Fibroblast of skin of right biceps (primary cell): ENCODE measurements around the gene METTL26.

Experiments used
- DNase-seq: peaks from one replicate; pipeline ENCODE4 v3.0.0-alpha.2; 2013

The METTL26 gene

DNA sequence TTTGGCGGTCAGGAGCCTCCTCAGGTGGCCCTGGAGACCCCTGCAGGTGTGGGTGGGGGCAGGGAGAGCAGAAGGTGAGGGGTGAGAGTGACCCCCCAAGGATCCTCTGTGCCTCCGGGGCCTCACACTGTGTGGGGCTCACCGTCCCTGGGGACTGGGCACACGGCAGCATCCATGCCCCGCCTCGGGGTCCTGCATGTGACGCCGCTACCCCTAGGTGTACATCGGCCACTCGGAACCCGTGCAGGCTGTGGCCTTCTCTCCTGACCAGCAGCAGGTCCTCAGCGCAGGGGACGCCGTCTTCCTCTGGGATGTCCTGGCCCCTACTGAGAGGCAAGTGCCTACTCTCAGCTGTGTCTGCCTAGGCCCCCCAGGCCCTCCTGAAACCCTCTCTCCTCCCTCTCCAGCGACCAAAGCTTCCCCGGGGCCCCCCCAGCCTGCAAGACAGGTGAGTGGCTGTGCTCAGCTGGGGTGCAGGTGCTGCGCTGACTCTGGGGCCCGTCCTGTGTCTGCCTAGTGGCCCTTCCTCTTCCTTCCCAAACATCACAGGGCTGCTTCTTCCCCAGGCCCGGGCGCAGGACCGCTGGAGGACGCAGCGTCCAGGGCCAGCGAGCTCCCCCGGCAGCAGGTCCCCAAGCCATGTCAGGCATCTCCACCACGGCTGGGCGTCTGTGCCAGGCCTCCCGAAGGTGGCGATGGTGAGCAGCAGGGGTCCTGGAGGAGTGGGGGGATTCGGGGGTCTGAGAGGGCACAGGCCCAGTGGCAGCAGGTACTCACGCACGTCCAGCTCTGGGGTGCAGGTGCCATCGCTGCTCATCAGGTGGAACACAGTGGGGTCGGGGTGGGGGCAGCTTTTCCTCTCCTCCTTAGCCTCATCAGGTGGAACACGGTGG is 22.8 kb upstream of the METTL26 start:
- DNase-seq, result no peak

DNA sequence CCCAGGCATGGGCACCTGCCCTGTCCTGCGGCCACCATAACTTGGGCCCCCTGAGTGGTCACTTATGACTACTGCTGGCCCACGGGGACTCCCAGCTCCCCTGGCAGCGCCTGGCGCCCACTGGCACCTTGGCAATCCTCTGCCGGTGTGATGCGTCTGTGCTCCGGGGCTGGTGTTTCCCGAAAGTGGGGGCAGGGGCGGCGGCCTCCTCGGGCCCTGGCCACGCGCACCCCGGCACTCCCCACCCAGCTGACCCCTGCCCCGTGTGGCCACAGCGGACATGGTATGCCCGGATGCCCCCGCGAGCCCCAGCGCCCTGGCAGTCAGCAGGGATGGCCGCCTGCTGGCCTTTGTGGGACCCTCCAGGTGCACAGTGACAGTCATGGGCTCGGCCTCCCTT is 21.4 kb upstream of the METTL26 start:
- DNase-seq, result no peak

DNA sequence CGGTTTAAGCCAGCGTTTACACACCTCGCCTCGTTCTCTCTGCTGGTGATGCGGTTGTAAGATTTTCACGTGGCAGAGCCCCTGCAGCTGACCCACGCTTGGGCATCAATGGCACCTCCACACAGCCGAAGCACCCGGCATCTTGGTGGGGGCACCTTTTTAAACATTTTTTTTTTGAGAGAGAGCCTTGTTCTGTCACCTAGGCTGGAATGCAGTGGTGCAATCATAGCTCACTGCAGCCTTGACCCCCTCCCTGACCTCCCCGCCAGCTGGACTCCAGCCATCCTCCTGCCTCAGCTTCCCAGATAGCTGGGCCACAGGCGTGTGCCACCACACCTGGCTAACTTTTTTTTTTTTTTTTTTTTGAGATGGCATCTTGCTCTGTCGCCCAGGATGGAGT is 17.9 kb upstream of the METTL26 start:
- no peak for DNase-seq

DNA sequence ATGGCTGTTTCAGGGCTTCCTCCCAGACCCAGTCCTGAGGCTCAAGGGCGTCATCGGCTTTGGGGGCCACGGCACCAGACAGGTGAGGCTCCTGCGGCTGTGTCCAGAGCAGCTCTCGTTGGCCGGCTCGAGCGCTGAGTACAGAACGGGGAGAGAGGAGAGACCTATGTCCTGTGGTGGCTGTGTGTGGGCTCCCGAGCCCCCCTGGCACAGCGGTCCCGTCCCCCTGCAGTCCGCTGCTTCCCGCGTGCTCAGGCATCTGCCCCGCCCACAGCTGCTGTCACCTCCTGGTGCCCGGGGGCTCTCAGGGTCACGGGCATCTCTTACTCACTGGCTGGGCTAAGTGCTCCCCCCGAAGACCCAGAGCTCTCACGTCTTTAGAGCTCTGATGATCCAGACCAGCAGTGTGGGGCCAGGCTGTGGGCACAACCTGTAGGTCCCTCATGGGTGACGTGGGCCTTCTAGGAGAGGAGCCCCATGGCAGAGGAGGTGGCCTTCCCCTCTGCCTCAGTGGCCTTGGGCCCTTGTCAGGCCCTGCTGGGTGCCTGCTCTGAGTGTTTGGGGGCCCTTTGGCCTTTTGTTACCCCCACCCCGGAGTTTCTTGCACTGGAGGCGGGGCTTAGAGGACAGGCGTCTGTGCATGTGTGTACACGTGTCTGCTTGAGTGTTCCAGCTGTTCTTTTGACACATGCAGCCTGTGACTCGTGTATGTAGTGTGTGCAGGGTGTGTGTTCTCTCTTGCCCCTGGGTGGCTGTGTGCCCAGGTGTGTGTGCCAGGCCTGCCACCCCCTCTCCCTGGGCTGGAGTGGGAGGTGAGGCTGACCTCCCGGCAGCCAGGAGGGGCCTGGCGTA is 16.6 kb upstream of the METTL26 start:
- DNase-seq, result no peak

DNA sequence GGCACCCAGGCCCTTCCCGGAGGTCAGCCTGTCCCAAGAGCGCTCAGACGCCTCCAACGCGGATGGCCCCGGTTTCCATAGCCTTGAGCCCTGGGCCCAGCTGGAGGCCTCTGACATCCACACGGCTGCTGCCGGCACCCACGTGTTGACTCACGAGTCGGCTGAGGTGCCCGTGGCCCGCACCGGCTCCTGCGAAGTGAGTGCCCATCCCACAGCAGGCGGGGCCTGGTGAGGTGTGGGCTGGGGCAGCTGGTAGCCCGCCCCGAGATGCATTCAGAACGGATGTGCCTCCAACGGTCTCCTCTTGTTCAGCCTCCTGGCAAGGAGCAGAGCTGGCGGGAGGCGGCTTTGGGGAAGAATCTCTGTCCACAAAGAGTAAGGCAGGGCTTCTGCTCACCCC is 15.7 kb upstream of the METTL26 start:
- DNase-seq, result no peak

DNA sequence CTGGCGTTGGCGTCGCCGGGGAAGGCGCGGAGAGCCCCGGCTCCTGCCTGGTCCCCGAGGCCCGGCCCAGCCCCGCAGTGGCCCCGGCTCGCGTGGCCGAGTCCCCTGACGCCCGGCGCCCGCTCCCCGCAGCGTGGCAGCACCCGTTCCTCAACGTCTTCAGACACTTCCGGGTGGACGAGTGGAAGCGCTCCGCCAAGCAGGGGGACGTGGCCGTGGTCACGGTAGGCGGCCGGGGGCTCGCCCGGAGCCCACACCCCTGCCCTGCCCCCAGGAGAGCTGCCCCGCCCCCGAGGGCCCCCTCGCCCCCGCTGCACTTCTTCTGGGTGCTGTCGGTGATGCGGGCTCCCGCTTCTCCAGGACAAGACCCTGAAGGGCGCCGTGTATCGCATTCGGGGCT is 13.5 kb upstream of the METTL26 start:
- no peak for DNase-seq

DNA sequence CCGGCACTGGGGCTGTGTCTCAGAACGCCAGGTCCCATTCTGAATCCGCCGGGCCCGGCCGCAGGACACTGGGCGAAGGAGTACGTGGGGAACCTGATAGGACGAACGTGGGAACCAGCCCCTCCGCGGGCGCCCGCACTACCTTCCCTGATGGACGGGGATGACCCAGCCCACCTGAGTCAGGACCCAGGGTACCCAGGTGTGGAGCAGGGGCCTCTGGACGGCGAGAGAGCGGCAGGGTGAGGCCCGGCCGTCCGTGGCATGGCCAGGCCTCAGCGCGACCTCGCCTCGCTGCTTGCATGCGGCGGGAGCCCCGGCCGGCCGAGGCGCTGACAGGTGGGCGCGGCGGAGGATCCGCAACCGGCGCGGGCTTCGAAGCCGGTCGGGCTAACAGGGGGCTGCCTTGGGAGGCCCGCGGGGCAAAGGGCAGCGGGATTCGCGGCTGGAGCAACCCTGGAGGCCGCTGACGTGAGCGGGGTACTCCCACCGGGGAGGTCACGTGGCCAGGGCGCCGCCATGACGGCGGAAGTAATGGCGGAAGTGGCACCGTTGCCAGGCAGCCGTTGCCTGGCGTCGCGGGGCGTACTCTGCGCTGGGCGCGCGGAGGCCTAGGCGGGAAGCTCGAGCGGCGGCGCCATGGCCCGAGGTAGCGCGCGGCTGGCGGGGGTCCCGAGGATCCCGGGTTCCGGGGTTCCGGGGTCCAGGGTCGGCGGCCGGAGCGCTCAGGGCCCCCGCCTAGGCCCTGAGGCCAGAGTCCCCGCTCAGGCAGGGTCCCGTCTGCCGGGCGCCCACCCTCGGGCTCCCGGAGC is 12.9 kb upstream of the METTL26 start, which contains the start of gene WDR90:
Gene WDR90, plus strand, starts transcription at position 585 of the 809 bp plus-strand sequence. Its CDS starts 52 bp downstream, at position 637.
- peak; percentile 91 for DNase-seq

DNA sequence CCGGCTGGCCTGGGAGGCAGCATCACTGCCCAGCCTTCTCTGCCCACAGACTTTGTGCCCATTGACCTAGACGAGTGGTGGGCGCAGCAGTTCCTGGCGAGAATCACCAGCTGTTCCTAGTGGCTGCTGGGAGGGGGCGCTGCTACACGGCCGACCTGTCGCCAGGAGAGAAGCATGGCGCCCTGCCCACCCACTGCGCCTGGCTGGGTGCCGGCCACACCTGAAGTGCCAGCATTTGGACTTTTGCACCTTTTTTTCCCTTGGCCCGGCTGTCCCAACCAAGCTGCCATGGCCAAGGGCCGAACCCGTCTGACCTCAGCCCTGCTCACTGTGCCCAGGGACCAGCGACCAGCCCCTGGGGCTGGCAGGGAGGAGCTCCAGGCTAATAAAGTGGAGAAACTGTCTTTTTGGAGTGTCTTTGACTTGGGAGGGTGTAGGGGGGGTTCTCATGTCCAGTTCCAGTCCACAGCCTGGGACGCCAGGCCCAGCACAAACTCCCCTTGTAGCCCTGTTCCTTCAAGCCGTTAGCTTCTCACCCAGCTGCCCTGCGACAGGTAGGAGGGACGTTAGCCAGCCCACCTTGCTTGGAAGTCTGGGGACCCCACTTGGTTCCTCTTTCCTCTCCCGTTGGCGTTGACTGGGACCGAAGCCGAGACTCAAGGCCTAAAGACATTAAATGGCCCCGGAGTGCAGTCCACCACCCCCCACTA is 12.1 kb upstream of the METTL26 start:
- DNase-seq, result peak; percentile 22

DNA sequence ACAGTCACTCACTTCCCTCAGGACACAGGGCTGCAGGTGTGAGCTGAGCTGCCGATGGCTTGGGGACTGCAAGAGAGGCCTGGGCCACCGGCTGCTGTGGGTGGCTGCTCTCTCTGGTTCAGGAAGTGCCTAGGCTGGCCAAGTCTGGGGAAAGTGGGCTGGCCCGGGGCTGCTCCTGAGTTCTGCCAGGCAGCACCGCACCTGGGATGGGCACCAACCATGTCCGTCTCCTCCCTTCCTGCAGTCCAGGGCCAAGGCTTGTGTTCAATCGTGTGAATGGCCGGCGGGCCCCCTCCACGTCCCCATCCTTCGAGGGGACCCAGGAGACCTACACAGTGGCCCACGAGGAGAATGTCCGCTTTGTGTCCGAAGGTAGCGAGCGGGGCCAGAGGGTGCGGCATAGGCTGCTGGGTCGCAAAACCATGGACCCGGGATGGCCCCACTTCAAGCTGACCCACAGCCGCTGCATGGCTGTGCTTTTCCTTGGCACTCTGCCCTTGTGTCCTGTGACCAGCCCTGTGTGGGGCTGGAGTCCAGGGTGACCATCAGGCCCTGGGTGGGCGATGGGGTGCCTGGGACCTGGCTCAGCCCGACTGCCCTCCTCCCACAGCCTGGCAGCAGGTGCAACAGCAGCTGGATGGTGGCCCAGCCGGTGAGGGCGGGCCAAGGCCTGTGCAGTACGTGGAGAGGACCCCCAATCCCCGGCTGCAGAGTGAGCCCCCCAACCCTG is 11.2 kb upstream of the METTL26 start:
- no peak for DNase-seq

DNA sequence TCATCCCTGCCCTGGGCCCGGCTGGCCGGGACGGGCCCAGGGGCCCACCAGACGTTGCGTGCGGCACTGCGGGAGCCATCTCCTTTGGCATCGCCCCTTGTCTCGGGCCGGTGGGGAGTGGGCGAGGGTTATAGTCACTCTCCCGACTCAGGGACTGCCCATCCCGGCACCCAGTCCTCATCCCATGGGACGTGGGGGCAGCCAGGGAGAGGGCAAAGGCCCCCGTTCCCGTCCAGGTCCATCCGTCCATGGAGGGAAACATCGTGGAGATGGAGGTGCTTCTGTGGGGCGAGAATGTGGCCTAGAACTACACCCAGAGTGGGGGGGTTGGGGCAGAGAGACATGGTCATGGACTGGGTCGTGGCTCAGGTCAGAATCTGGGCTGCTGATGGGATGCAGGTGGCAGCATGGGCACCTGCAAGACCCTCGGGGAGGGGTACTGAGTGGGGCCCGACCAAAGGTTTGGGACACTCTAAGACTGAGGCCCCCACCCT is 10.6 kb upstream of the METTL26 start:
- DNase-seq, result no peak

DNA sequence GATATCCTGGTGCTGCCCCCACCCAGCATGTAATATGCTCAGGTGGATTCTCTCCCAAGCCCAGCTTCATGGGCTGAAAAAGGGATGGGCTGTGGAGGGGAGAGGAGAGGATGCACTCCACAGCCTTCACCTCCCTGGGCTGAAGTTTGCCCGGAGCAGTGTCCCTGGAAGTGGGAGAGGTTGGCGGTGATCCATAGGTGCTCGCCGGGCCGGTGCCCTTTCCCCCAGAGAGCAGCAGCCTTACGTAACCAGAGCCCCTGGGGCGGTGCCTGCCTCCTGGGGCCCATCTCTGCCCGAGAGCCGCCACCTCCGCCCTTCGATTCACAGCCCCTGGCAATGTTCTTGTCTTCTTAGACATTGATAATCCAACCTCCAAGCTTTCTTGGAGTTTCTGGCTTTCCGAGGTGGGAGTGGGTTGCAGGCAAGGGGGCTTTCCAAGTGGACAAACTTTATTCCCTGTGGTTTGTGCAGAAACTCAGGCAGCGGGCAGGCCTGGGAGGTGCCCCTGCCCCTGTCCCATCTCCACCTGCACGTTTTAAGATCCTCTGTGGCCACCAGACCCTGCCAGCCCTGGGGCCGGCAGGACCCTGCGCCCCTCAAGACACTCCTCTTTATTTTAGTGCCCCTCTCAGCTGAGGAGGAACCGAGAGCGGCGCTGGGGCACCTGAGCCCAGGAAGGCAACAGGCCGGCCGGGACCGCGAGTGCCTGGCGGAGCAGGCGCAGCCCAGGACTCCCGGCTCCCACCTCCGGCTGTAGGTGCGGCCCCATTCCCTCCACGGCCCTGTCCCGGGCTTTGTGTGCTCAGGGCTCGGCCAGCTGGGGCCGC is 10.0 kb upstream of the METTL26 start:
- no peak for DNase-seq

DNA sequence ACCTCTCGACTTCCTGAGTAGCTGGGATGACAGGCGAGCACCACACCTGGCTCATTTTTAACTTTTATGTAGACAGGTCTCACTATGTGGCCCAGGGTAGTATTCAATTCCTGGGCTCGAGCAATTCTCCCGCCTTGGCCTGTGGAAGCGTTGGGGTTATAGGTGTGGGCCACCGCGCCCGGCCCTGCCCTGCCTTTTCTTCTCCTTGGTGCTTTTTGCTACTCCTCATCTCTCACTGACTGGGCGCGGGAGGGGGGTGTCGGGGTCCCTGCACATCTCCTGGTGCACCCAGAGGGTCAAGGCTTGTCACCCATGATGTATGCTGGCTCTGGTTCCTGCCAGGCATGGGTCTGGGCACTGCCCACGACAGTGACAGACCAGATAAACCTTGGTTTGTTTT is 8.5 kb upstream of the METTL26 start:
- DNase-seq, result no peak

DNA sequence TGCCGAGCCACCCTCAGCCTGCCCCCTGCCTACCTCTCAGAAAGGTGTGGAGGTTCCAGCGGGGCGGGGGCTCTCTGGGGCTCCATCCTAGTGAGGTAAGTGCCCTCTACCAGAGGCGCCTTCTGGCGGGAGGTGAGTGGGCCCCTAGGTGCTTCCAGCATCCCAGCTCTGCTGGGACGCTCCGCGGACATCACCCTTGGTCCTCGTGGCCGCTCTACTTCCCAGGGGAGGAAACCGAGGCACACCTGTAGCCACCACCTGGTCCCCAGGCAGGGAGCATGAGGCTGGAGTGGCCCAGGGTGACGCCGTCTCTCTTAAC is 6.9 kb upstream of the METTL26 start:
- DNase-seq, result no peak

DNA sequence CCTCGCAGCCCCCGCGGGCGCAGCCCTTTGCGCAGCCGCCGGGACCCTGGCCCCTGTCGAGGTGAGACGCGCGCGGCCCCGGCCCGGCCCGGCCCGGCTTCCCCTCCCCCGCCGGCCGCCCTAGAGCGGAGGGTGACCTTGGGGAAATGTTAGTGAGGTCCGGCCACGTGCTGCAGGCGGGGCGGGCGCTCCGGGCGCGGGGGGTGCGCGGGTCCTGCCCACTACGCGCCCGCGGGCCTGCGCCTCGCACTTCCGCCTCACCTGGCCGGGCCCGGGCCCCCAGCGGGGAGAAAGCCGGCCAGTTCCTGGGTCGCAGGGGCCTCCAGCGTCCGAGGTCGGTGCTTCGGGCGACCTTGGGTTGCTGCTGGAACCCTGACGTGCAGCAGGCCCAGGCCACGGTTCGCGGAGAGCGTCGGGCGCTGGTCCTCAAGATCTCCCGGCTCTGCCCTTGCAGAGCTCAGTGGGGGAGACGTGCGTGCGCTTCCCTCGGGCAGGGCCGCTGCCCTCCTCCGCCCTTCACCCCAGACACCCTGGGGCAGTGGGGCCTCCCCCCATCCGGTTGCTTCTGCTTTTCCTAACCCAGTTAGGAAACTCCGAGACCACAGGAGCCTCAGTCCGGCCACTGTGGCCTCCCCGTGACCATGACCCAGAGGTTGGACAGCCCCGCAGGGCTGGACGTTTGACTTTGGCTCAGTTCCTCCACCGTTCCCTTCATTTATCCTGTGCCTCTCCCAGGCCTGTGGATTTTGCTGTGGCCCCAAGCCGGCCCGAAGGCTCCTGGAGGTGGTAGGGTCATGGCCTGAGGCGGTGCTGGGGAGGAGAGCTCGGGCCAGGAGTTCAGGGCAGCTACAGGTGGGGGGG is 6.3 kb upstream of the METTL26 start:
- no peak for DNase-seq

DNA sequence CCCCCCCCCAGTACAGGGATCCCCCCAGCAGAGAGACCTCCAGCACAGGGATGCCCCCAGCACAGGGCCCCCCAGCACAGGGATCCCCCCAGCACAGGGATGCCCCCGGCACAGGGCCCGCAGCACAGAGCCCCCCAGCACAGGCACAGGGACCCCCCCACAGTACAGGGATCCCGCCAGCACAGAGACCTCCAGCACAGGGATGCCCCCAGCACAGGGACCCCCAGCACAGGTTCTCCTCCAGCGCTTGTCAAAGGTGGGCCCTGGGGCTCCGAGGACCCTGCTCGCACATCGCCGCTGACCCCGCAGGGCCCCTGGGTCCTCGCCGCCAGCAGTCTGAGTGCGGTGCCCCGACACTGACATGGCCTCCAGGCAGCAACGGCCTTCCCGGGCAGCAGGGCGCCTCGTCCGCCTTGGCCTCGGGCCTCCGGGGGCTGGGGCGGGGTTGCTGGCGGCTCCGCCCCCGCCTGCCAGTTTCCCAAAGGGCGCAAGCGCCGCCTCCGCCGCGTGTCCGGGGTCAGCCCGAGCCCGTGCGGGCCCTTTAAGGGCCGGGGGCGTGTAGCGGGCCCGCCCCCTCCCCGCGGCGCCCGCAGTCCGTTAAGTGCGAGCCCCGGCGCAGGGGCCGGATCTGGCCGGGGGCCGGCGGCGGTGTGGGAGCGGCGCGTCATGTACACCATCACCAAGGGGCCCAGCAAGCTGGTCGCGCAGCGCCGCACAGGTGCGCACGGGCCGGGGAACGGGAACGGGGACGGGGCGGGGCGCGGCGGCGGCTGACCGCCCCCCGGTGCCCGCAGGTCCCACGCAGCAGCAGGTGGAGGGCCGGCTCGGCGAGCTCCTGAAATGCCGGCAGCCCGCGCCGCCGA is 5.5 kb upstream of the METTL26 start, which contains the start of gene MCRIP2:
Gene MCRIP2, plus strand, starts transcription at position 503 of the 863 bp plus-strand sequence. Its CDS starts 164 bp downstream, at position 667.
- DNase-seq, result peak; percentile 64

DNA sequence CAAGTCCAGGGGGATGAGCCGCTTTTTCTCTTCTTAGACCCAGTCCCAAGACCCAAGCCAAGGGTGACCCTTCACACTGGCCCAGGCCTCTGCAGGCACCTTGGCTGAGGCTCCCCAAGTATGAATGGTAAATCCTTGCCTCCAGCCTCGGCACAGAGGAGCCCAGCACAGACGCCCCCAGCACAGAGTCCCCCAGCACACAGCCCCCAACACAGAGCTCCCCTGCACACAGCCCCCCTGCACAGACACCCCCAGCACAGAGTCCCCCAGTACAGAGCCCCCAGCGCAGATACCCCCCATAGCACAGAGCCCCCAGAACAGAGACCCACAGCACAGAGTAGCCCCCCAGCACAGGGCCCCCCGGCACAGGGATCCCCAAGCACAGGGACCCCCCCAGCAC is 4.5 kb upstream of the METTL26 start:
- DNase-seq, result no peak

DNA sequence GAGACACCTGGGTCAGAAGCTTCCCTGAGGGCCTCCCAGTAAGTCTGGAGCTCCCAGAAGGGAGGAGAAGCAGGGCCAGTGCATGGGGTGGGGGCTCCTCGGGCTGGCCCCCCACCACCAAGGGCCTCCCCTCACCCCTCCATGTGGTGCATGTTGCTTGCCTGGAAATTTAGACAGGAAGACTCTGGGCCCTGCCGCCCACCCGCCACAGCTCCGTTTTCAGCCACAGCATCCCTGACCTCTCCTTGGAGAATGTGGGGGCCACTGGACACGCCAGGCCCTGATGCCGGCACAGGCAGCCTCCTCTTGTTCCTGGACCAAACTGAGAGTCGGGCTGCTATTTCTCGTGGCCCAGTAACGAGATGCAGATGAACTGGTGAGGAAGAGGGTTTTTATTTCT is 2.7 kb upstream of the METTL26 start:
- DNase-seq, result no peak

DNA sequence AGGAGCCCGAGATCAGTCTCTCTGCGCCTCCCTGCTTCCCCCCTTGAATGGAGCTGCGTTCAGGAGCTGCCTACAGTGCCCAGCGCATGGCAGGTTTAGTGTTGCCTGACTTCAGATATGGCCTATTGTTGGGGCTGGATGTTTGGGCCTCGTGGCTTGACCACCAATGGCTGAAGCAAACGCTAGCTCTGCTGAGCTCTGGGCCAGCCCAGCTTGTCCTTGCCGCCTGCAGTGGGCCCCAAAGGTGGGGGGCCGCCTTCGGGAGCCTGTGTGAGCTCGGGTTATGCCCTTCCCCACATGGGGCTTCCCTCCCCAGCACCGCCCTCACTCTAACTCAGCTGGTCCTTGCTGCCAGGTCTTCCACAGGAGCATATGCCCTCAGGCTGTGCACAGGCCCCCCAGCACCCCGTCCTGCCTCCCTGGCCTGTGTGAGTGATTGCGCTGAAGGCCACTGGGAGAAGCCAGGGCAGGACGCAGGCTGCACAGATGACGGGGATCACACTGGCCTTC is 2.0 kb upstream of the METTL26 start:
- DNase-seq, result no peak
